HEK293T (cell line): ENCODE results near the gene MRPL17.

Experiments used
- ARNT ChIP-seq: fragments of 450-650 bp; IDR thresholded peaks from 2 replicates; pipeline ENCODE4 v1.6.1; 2017; ENCODE audit warnings: mild to moderate bottlenecking
- BHLHE40 ChIP-seq: fragments of 450-650 bp; IDR thresholded peaks from 2 replicates; pipeline ENCODE4 v1.6.1; 2016; ENCODE audit warnings: mild to moderate bottlenecking, moderate library complexity, borderline replicate concordance
- CTBP1 ChIP-seq: fragments of 450-650 bp; IDR thresholded peaks from 2 replicates; pipeline ENCODE4 v1.6.1; 2016; ENCODE audit warnings: borderline replicate concordance
- ELF4 ChIP-seq: fragments of 450-650 bp; IDR thresholded peaks from 2 replicates; pipeline ENCODE4 v1.6.1; 2017; ENCODE audit warnings: antibody characterized with exemption
- FOXA1 ChIP-seq: fragments of 450-650 bp; IDR thresholded peaks from 2 replicates; pipeline ENCODE4 v1.6.1; 2016; ENCODE audit warnings: mild to moderate bottlenecking
- FOXM1 ChIP-seq: fragments of 450-650 bp; IDR thresholded peaks from 2 replicates; pipeline ENCODE4 v1.6.1; 2017; ENCODE audit warnings: mild to moderate bottlenecking, borderline replicate concordance
- HDGF ChIP-seq: fragments of 450-650 bp; IDR thresholded peaks from 2 replicates; pipeline ENCODE4 v1.6.1; 2017; ENCODE audit warnings: antibody characterized with exemption, borderline replicate concordance
- TARDBP ChIP-seq: fragments of 450-650 bp; IDR thresholded peaks from 2 replicates; pipeline ENCODE4 v1.6.1; 2016

DNA sequence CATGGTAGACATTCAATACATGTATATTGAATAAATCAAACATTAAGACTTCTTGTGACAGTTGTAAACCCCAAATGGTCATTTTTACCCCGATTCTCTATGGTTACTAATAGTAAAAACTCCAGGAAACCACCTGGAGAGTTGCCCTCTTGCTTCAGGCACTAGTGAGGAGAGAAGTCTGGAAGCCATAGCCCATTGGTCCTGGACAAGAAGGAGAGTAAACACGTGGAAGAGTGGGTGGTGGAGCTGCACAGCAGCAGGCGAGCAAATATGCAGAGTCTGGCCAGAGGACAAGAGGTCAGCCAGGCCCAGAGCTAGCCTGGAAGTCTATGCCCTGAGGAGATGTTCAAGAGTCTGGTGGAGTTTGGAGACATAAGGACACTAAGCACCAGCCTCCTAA, 45.3 kb downstream of the MRPL17 start:
- TF ChIP-seq ARNT, result no peak
- TF ChIP-seq HDGF, result no peak
- no peak for TF ChIP-seq FOXA1
- TF ChIP-seq CTBP1, result no peak
- TF ChIP-seq ELF4, result no peak
- no peak for TF ChIP-seq BHLHE40
- no peak for TF ChIP-seq TARDBP
- no peak for TF ChIP-seq FOXM1
